Activated CD4-positive, alpha-beta T cell treated with anti-CD3 and anti-CD28 coated beads for 1 hour (primary cell): ENCODE results near the gene GLIS2.

Source experiments
- DNase-seq: peaks from one replicate; pipeline ENCODE4 v3.0.0-alpha.2; 2020

GLIS2 gene

DNA sequence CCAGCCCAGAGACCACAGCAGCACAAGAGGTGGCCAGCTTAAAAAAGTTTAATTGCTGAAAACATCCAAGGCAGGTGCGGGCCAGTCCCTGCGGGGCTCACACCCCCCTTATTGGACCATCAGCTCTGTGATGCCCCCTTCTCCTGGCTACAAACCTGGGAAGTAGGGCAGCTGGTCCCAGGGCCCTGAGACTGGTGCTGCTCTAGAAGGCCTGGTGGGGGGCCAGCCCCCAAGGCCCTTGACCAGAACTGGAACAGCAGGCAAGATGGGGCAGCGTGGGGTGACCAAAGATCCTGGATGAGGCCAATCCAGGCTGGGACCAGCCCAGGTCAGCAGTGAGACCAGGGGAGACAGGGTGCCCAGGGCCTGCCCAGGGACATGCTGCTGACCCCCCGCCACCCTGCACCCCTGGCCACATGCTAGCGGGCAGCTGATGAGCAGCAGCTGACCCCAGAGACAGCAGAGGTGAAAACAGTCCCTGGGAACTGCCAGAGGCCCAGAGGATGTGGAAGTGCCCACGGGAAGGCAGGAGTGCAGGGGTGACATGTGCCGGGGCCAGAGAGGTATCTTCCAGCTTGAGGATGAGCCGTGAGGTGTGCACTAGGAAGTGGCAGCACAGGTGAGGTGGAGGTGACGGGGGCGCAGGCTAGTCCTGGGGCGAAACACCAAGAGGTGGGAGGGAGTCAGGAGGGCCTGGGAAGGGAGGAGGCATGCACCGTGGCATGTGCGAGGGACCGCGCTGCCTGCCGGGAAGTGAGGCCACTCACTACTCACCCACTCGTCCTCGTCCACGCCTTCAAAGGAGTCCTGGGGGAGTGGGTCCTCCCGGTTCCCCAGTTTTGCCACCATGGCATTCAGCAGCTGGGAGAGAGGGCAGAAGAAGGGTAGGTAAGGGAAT lies 38.9 kb downstream of the GLIS2 start:
- DNase-seq, result no peak

DNA sequence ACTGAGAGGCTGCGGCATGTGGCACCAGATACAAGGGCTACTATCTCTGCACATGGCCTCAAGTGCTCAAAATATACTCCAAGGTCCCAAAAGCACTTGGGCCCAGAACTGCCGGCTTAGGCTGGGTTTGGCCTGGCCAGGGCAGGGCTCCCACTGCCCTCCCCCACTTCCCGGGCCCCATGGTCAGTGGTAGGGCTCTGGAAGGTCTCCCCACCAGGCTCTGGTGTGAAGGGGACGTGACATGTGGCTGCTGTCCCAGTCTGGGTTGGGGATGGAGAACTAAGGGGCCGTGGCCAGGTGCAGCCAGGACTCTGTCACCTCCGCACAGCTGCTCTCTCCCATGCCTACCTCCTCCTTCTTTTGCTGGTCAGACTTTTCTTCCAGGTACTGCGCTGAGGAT lies 41.0 kb downstream of the GLIS2 start:
- no peak for DNase-seq

DNA sequence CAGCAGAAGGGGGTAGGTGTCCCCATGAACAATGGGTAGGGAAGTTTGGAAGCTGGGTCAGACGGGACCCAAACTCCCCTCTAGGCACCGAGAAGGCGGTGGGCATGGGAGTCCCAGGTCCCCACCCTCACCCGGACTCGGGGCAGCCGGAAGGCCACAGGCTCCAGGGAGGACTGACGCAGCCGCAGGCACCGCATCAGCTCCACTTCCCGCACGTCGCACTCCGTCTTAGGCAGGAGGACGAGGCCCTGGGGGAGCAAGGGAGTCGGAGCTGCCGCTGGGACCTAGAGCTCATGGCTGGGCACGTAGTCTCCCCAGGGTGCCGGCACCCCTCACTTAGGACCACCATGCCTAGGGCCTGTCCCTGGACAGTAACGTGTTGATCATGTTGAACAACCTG lies 42.4 kb downstream of the GLIS2 start:
- no peak for DNase-seq

DNA sequence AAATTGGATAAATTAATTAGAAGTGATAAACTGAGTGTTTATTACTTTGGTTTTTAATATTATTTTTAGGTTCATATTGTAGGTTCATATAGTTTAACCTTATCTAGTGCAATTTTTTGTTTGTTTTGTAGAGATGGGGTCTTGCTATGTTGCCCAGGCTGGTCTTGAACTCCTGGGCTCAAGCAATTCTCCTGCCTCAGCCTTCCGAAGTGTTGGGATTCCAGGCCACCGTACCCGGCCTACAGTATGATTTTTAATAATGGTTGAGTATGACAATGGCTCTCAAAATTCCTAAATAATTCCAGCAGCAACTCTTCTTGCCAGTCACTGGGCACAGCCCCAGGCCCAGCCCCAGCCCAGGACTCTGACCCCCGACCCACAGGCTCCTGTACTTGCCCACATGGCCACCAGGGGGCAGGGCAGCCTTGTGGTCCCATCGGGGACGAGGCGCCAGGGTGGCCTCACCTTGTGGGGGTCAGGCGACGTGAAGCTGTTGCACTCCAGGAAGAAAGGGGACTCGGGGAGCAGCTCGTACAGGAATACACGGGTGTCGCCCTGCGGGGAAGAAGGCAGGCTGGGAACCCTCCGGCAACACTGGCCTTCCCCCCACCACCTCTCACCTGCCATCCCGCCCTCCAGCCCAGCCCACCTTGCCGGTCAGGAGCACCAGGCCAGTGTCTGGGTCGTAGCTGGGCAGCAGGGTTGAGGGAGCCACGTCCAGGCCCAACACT lies 43.1 kb downstream of the GLIS2 start:
- peak; percentile 50 for DNase-seq

DNA sequence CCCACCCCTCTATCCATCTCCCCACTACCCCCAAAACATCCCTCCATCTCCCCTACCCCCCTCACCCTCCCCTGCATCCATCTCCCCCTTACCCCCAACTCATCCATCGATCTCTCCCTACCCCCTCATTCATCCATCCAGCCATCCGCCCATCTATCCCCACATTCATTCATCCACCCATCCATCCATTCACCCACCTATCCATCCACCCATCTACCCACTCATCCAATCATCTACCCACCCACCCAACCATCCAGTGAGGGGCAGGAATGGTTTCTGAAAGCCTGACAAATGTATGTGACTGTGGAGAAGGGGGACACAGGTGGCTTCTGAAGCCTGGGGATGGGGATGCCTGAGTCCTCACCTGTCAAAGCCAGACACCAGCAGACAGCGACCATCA lies 44.0 kb downstream of the GLIS2 start:
- no peak for DNase-seq

DNA sequence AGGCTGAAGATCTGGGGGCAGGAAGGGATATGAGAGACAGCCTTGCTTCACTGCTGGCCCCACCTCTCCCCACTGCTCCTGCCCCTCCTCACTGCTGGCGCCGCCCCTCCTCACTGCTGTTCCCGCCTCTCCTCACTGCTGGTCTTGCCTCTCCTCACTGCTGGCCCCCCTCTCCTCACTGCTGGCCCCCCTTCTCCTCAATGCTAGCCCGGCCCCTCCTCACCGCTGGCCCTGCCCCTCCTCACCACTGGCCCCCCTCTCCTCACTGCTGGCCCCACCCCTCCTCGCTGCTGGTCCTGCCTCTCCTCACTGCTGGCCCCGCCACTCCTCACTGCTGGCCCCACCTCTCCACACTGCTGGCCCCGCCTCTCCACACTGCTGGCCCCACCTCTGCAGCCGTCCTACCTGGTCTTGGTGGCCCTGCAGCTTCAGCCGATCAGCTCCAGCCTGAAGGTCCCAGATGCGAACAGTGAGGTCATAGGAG lies 44.7 kb downstream of the GLIS2 start:
- no peak for DNase-seq

DNA sequence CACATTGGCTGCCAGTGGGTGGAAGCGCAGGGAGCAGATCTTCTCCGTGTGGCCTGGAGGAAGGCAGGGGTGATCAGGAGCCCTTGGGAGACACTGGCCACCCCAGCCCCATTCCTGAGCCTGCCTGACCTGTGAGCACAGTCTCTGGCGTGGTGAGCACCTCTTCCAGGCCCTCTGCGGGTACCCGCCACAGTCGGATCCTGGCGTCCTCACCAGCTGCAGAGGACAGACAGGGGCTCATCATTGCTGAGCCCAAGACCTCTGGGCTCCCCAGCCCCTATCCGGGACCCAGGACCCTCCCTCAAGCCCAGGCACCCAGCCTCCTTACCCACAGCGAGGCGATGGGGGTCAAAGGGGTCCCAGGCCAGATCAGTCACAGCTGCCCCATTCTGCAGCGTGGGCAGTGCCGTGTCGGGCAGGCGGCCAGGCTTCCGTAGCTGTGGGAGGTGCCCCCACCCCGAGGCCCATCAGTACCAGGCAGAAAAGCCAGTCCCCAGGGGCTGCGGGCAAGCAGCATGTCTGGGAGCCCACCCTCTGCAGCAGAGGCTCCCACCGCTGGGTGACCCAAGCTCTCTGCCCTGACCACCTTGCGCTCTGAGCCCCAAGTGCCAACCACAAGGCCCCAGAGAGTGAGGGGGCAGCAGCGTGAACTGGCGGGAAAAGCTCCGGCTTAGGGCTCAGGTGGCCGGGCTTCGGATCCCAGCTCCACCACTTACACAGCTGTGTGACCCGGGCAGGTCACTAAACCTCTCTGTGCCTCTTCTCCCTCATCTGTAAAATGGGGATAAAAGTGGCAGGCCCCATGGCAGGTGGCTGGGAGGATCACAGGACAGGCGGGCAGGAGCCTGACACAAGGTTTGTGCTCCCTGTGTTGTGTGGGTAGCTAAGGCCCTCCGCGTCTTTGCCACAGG lies 45.4 kb downstream of the GLIS2 start:
- DNase-seq, result no peak

DNA sequence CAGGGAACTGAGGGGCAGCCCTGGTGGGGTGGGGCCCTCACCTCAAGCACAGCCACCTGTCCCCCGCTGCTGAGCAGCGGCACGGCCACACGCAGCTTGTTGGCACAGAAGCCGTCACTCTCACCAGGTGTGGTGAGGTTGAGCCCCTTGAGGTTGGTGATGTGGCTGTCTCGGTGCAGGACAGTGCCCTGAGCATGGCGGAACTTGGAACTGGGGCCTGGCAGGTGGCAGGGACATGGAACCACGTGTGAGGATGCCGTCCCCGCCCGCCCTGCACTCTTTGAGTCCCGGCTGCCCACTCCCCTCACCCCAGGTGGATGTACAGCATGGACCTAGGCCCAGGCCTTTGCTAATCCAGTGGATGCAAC lies 46.1 kb downstream of the GLIS2 start:
- no peak for DNase-seq

DNA sequence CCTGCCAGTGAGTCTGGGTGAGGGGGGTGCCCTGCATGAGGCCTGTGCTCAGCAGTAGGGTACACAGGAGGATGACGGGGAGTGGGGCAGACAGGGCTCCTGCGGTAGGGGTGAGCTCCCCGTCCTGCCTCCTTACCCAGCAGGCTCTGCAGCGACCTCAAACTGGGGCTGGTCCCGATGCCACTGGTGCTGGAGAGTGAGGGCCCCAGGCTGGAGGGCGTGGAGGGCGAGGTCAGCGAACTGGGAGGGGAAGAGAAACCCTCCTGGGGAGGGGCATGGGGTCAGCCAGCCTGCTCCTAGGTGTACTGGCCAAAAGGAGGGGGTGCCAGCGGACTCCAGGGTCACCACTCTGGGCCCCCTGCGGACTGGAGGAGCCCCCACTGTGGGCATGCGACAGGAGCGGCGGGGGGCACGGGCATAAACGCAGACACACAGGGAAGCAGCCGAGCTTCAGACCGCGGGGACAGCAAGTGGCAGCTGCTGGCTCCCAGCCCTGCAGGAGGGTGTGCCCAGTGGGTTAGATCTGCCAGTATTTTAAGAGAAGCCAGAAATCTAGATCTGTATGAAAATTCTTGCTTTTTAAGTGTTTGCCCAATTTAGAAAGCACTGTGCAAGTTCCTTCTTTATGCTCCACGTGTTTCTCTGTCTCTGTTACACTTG lies 46.7 kb downstream of the GLIS2 start:
- DNase-seq, result no peak

DNA sequence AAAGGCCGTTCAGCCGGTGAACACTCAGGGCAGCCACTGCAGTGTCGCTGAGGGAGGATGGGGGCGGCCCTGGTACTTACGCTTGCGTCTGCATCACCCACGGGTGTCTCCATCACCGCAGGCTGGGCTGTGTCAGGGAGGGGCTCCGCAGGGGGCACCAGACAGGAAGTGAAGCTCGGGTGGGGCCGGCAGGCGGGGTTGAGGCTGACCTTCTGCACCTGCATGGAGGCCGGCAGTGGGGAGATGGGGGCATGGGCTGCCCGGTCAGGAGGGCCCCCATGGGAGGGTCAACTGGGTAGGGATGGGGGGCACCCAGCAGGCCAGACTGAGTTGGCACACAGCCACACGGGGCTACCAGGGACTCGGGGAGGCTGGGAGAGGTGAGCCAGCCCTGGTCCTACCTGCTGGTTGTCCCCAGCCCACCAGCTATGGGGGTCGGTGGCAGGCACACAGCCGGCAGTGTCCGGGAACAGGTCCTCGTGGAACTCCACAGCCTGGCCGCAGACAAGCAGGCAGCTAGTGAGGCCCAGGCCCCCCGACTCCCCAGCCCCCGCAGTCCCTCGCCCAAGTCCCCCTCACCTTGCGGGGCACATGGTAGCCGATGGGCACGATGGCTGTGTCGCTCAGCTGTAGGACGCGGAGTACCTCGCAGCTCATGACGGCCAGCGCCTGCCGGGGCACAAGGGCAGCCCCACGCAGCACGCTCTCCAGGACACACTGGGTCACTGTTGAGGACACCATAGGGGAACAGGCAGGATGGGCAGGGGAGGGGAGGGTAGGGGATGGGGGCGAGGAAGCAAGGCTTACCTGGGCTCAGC lies 48.5 kb downstream of the GLIS2 start:
- DNase-seq, result no peak

DNA sequence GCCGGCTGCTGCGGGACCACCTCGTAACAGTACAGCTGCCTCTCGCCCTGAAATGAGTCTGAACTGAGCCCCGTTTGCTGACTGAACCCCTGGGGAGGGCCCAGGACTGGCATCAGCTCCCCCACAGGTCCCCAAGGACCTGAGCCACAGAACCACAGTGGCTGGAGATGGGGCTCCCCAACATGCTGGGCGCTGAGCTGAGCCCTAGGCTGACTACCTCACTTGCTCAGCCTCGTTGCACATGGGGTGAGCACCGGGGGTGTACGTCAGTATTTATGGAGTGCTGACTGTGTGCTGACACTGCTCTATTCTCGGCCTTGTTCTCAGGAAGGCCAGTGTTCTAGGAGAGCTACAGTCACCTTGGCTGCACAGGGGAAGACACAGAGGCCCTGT lies 49.1 kb downstream of the GLIS2 start:
- no peak for DNase-seq

DNA sequence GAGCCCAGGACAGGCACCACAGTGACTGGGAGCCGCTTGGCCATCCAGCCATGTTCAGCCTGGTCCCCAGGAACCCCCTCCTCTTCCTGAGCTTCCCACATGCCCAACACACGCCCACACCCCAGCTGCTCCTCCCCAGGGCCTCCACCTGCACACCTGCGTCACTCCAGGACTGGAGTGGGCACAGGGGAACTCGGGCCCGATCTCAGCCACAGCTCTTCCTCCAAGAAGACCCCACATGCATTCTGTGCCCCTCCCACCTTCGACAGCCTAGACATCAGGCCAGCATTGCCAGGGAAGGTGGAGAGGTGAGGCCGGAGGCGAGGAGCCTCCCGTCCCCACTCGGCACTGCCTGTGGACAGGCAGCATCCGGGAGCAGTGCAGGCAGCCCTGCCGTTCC lies 49.7 kb downstream of the GLIS2 start:
- no peak for DNase-seq

DNA sequence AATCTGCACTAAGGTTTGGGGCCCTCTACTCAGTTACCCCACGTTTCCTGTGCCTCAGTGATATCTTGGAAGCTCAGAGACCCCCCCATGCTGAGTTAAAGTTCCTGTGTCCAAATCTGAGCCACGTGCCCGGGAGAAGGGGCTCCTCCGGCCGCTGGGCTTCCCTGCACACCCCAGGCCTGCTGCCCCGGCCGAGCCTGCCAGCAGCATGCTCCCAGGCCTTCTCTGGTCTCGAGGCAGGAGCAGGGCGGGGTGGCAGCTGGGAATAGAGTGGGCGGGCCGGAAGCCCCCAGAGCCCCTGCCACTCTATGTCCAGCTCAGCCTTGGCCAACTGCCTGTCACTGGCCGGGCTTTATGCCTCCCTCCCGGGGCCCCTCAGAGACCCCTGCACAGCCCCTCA lies 50.1 kb downstream of the GLIS2 start:
- DNase-seq, result no peak

DNA sequence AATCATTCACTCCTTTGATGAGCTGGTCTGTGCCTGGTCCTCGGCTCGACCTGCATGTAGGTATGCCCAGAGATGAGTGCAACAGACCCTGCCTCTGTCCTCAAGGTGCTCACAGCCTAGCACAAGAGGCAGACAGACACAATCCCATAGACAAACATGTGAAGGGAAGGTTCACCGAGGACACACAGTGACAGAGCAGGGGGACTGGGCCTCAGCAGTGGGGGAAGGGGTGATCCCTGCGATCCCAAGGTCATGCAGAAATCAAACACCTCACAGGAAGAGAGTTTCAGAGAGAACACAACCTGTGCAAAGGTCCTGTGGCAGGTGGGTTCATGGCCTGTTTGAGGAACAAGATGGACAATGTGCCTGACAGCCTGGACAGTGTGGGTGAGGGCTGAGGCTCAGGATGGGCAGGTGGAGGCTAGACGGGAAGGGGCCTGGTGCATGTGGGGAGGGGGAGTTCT lies 51.6 kb downstream of the GLIS2 start:
- no peak for DNase-seq

DNA sequence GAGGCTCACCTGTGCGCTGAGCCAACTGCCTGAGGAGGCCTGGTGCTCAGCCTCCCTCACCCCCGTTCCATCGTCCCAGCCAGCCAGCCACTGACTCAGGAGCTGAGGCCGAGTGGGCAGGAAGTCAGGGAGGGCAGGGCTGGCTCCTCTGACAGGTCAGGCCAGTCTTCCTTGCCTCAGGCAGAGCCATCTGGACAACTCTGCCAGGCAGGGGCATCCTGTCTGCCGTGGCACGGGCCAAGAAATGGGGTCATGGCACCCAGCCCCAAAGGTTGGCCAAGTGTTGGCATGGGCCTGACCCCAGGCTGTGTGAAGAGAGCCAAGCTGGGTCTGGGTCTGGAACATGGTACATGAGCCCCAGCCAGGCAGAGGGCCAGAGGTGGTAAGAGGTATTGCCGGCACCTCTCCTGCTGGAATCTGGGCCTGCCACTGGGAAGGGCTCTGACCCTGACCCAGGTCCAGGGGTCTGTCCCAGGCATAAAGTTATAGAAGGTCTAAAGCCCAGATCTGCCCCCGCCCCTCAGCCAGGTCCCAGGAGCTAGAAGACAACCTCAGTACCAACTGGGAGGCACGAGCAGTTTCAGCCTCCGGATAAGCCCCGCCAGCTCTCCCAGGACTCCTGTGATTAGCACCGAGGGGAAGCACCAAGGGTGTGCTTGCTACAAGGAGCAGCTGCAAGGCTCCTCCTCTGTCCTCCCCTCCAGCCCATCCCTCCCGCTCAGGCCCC lies 53.3 kb downstream of the GLIS2 start:
- no peak for DNase-seq

DNA sequence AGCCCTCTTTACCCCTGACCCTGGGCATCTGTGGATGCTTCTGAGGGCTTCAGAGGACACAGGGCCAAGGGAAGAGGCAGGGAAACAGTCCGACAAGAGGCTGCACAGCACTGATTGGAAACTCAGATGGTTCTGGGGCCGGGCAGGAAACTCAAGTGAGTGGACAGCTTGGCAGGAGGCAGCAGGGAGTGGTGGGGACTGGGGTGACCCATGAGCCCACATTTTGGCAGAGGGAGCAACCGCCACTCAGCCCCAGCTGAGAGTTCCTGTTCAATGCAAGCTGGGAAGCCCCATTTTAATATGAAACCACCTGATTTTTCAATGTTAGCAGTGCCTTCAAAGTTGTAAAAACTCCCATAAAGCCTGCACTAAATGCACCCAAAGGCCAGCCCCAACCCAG lies 54.3 kb downstream of the GLIS2 start:
- DNase-seq, result no peak

DNA sequence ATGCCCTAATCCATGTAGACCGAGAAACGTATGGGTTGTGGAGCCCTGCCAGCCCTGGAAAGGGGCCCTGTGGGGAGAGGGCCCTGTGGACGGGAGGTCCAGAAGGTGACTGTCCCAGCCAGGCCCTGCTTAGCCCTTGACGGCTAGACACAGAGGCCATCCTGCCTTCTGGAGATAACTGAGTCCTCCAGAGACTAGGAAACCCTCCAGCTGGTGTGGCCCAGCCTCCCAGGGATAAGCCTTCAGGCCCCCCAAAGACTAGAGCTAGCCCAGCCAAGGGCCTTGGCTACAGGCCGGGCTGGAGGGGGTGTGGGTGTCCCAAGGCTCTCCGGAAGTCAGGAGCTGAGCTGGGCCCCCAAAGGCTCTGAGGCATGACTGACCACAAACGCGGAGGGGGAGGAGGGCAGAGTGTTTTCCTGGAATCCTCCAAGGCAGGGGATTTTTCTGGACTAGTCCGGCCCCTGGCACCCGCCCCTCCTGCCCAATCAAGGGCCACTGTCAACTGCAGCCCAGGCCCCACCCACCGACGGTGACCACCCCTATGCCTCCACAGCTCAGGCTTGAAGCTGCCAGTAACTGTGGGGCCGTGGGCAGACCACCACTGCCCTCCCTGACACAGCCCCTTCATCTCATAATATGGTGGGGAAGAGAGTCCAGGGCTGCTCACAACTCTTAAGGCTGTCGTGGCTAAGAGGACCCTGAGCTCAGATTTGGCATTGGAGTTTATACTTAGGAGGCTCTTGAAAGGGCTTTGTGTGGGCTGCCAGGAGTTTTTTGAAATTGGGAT lies 54.9 kb downstream of the GLIS2 start:
- DNase-seq, result no peak

DNA sequence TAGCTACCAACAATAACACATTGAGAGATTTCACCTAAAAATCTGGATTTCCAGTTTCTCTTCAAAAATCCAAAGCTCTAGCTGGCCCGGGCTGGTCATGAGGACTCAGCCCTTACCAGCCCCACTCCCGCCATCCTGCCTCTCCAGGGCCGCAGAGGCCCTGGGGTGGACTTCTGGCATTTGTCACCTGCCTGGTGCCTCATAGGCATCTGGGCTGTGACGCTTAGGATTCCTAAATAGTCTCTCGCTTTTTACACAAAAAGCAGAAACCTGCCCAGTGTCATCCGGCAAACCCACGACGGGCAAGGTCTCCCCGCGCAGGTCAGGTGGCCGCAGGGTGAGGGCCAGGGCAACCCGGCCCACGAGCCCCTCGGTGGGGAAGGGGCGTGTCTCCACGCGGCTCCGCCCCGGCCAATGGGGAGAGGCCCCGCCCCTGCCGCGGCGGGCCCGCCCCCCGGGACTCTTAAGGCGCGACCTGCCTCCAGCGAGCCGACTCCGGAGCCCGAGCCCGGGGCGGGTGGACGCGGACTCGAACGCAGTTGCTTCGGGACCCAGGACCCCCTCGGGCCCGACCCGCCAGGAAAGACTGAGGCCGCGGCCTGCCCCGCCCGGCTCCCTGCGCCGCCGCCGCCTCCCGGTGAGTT lies 55.6 kb downstream of the GLIS2 start, which contains the start of gene VASN:
VASN (plus strand) TSS at position 492 of the 644 bp plus-strand sequence. CDS start 9,030 bp downstream, outside the sequence.
- DNase-seq, result peak; percentile 68

DNA sequence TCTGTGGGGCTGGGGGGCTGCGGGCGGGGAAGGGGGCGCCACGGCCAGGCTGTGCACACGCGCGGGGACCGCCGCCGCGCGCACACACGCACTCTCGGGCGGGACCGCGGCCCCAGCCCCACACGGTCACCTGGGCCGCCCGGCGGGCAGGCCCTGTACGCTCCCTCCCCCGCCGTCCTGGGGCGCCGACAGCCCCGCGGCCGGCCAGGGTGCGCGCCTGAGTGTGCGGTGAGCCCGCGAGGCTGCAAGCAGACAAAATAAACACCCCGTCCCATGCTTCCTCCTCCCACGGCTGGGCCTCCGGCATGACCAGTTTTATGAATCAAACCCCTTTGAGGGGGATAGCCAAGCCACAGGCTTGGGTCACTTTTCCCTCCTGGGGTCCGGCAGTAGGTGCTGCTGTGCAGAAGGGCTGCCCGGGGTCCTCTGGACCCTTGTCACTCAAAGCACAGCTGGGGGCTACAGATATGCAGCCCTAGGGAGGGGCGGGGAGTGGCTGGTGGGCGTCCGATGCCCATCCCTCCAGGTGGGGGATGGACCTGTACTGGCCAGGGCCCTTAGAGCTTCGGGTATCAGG lies 56.2 kb downstream of the GLIS2 start:
- no peak for DNase-seq
